Epithelial cell of proximal tubule (primary cell): ENCODE measurements around the gene PPP1R3C. TPM values are rescaled to one million over a fixed set of nuclear protein-coding genes. Genes with fewer than 3 reads are reported as not detected.

Experiments used
- DNase-seq: peaks from one replicate; pipeline ENCODE4 v3.0.0-alpha.2; 2011; ENCODE audit warnings: low read depth
- H3K4me3 ChIP-seq: 2 replicates; pipeline ENCODE4 v1.5.1; 2011; ENCODE audit warnings: low read depth, mild to moderate bottlenecking, low read length
- total RNA-seq: library from RNA; depleted of rRNA; stranded (reverse); fragments of >200 nt; gene quantifications from 2 replicates; pipeline ENCODE4 v1.2.3, GENCODE V29; 2015
- TF ChIP-seq, protein P1 (sequence below): conservative IDR thresholded peaks from 2 replicates; pipeline ENCODE4 v1.5.1; 2012; ENCODE audit warnings: low read depth, mild to moderate bottlenecking, low read length

Gene PPP1R3C
- total RNA-seq, 1 donor from 2014 or later: 2.1 TPM

DNA sequence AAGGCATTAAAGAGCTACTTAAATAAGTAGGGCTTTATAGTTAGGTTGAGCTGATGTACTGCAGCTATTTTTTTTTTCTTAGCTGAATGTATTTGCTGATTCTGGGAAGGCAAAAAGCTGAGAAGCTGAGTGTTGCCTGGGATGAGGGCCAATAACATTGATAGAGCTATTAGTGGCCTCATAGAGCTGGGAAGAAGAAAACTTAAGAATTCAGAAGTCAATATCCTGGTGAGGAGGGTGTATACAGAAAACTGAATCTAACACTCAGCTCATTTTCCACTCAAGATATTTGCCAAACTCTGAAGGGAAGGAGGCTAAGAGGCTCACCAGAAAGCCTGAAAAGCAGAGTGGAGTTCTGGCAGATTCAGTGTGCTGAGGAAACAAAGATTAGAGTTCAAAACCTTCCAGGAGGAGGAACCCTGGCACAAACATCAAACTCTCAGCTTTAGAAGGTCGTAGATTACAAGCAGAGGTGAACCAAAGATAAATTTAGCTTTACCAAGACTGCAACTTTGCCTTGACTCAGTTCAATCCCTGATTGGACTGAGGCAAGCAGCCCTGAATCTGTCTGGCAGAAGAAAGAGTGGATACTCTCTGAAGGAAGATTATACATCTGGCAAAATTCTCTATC lies 11.3 kb downstream of the PPP1R3C start:
- no peak overlapping the region for H3K4me3 ChIP-seq
- TF ChIP-seq, protein P1, sequence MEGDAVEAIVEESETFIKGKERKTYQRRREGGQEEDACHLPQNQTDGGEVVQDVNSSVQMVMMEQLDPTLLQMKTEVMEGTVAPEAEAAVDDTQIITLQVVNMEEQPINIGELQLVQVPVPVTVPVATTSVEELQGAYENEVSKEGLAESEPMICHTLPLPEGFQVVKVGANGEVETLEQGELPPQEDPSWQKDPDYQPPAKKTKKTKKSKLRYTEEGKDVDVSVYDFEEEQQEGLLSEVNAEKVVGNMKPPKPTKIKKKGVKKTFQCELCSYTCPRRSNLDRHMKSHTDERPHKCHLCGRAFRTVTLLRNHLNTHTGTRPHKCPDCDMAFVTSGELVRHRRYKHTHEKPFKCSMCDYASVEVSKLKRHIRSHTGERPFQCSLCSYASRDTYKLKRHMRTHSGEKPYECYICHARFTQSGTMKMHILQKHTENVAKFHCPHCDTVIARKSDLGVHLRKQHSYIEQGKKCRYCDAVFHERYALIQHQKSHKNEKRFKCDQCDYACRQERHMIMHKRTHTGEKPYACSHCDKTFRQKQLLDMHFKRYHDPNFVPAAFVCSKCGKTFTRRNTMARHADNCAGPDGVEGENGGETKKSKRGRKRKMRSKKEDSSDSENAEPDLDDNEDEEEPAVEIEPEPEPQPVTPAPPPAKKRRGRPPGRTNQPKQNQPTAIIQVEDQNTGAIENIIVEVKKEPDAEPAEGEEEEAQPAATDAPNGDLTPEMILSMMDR: no peak
- no peak for DNase-seq

- TF ChIP-seq, protein P1: no peak
- no peak for DNase-seq
- H3K4me3 ChIP-seq: no peak overlapping the region
These were observed 15.7 kb downstream of the PPP1R3C start for GRCh38 chr10:91617072-91617609.

DNA sequence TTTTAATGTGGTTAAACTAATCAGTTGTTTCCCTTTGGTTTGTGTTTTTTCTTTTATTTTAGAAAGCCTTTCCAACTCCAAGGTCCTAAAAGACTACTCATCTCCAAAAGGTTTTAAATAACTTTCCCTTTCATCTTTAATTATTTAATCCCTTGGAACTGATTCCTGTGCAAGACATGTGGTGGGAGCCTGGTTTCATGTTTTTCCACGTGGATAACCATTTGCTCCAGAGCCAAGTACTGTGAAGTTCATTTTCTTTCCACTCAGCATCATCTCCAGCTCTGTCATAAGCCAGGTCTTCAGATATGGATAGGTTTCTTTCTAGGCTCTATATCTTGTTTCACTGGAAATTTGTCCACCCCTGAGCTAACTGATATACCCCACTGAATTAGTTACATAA lies 16.7 kb downstream of the PPP1R3C start:
- H3K4me3 ChIP-seq: no peak overlapping the region
- TF ChIP-seq, protein P1: no peak
- no peak for DNase-seq

DNA sequence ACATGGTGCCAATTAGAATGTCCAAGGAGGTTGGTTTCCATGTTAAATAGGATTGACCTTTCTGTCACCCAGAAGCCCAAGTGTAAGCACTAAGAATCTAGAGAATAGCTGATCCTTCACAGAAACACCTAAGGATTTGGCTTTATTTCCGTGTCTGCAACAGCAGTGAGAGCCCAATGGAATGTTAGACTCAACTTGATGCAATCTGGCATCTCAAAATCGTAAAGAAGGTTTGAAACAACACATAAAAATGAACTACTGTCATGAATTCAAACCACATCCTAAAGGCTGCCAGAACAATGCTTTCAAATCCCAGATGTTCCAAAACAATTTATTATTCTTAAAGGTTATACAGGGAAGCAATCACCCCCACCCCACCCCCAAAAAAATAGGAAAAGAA lies 18.6 kb downstream of the PPP1R3C start:
- DNase-seq: no peak
- TF ChIP-seq, protein P1: no peak
- H3K4me3 ChIP-seq: no peak overlapping the region

GRCh38 chr10:91613411-91614187 lies 19.3 kb downstream of the PPP1R3C start:
- no peak overlapping the region for H3K4me3 ChIP-seq
- DNase-seq: no peak
- TF ChIP-seq, protein P1: no peak

- no peak overlapping the region for H3K4me3 ChIP-seq
- no peak for DNase-seq
- TF ChIP-seq, protein P1: no peak
These were observed 22.0 kb downstream of the PPP1R3C start for GRCh38 chr10:91610919-91611318.

DNA sequence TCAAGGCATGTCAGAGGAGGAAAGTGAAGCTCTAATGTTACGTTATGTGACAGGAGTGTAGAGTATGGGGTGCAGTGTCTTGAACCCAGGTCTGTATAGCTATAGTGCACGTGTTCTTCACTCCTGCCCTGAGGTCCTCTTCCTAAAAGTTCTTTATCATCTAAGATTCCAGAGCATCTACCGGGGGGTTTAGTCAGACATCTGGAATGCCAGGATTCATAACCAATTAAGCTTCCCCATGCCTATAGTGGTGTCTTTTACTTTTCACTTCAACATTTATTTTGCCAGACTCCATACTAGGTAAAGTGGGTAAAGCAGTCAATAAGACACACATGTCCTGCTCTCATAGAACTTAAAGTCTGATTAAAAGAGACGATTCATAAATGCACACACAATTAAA lies 22.4 kb downstream of the PPP1R3C start:
- H3K4me3 ChIP-seq: no peak overlapping the region
- DNase-seq: no peak
- TF ChIP-seq, protein P1: no peak
